ENCODE measurements around the gene RIN3.
"Not testable (repeated sequence)": the region's sequence is repeated elsewhere in the genome, so short reads cannot be mapped to it uniquely, and the experiment has no call there.

DNA sequence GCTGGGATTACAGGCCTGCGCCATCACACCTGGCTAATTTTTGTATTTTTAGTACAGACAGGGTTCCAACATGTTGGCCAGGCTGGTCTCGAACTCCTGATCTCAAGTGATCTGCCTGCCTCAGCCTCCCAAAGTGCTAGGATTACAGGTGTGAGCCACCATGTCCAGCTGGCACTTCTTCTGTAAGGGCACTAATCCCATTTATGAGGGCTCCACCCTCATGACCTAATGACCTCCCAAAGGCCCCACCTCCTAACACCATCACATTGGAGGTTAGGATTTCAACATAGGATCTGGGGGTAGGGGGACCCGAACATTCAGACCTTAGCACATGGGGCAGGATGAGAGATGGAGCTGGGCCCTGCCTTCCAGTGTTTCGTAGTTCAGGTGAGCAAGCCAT lies 166.7 kb downstream of the RIN3 start:
- not testable (repeated sequence) for TF ChIP-seq CTCF (conservative IDR thresholded peaks at IDR 0.05; ENCODE audit: low read depth, low read length); RFX5 (IDR thresholded peaks at IDR 0.05; ENCODE audit: low read depth, low read length); POLR2A (IDR thresholded peaks at IDR 0.05; ENCODE audit: low read depth, low read length); CHD1 (IDR thresholded peaks at IDR 0.05; ENCODE audit: low read depth, low read length)
